Measurements from ENCODE around the gene USH1C. TPM values are rescaled to one million over a fixed set of nuclear protein-coding genes. Genes with fewer than 3 reads are reported as not detected.

USH1C gene
- total RNA-seq, 2 experiments from 2014 or later: not detected

DNA sequence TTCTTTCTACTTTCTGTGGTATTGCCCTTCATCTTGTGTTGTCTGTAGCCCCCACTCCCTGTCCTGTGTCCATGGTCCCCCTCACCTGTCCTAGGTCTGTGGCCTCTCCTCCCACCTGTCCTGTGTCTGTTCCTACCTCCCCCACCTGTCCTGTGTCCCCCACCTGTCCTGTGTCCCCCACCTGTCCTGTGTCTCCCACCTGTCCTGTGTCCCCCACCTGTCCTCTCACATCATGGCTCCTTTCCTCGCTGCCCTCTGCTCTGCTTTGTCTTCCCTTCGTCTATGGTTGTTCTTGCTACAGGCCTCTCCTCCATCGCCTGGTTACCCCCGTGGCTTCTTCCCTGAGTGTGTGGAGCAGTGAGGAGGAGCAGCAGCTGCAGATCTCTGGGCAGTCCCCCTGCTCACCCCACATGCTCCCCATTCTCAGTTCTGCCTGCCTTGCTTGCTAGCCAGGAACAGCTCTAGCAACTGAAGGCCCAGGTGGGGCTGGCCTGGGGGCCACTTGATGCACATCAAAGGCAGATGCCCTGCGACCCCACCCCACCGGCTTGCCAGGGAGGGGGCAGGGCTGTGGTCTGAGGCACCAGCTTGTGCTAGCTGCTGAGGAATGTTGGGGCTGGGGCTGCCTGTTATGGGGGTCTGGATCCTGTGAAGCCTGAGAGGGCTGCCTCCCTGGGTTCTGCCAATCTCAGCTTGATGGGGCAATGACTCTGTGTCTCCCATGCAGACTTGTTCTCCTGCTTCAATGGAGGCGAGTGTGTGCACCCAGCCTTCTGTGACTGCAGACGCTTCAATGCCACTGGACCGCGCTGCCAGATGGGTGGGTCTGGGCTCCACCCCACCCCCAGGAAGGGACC lies 8.4 kb upstream of the USH1C start:
- CTCF ChIA-PET: no interaction called here
- H3K27me3 Mint-ChIP-seq (ENCODE audit: low read depth): peaks cover 12% of the 10 kb centered on the region
- H3K9me3 Mint-ChIP-seq (ENCODE audit: insufficient read depth): no peaks in the 10 kb centered on the region
- H3K4me3 Mint-ChIP-seq: no peak overlapping the region
- H3K36me3 Mint-ChIP-seq (ENCODE audit: low read depth): no peaks in the 10 kb centered on the region
- peaks cover 24% of the 10 kb centered on the region for H3K4me1 Mint-ChIP-seq (ENCODE audit: low read depth)
- H3K27ac Mint-ChIP-seq: peak overlapping the region; percentile 33
- no peak for ATAC-seq
- POLR2A ChIA-PET: no interaction called here
- DNase-seq: no peak

DNA sequence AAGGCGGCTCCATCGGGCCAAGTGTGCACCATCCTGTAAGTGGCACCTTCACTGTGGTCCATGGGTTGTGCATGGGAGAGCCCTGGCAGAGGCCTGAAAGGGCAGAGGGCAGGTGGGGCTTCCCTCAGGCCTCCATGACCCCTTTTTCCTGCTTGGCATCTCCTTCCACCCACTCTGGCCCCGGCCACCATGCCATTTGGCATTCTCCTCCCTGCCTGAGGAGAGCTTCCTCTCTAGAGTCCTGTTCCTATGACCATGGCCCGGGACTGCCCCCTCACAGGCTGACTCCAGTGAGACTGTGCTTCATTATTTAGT lies 7.8 kb upstream of the USH1C start:
- no peaks in the 10 kb centered on the region for H3K36me3 Mint-ChIP-seq (ENCODE audit: low read depth)
- ChIA-PET CTCF (no interaction called here), POLR2A (no interaction called here)
- no peak for DNase-seq
- H3K9me3 Mint-ChIP-seq (ENCODE audit: insufficient read depth): no peaks in the 10 kb centered on the region
- H3K27me3 Mint-ChIP-seq (ENCODE audit: low read depth): peaks cover 17% of the 10 kb centered on the region
- ATAC-seq: no peak
- H3K4me3 Mint-ChIP-seq: no peak overlapping the region
- peaks cover 24% of the 10 kb centered on the region for H3K4me1 Mint-ChIP-seq (ENCODE audit: low read depth)
- peak overlapping the region; percentile 33 for H3K27ac Mint-ChIP-seq

DNA sequence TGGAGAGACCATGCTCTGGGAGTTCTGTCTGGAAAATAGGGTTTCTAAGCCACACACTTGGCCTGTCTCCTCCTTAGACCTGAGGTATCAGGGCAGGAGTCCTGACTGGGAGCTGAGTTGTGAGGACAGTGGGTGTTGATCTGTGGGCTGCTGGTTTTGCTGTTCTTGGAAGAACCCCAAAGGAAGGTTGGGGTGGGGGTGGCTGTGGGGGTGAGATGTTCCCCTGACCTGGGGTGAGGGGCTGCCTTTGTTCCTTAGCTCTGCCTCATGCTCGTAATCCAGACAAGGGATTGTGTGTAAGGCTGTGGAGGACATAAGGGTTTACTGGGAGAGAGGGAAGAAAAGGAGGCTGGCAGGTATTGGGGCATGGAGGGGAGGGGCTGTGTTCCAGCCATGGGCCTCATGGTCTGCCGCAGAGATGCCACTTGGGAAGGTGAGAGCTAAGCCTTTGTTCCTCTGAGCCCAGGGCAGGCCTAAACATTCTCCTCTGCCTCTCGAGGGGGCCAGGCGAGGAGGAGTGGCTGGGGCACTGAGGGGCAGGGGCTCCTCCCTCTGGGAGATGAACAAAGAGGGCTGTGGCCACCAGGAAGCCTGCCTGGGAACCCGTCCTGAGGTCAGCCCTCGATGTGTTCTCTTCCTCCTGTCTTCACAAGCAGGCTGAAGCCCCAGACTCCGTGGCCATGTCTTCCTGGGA lies 7.3 kb upstream of the USH1C start:
- Mint-ChIP-seq H3K27ac (peak overlapping the region; percentile 14), H3K27me3 (ENCODE audit: low read depth) (peaks cover 22% of the 10 kb centered on the region), H3K9me3 (ENCODE audit: insufficient read depth) (no peaks in the 10 kb centered on the region), H3K4me3 (no peak overlapping the region), H3K4me1 (ENCODE audit: low read depth) (peaks cover 24% of the 10 kb centered on the region), H3K36me3 (ENCODE audit: low read depth) (no peaks in the 10 kb centered on the region)
- ATAC-seq (no peak), DNase-seq (no peak)
- ChIA-PET POLR2A (no interaction called here), CTCF (no interaction called here)

DNA sequence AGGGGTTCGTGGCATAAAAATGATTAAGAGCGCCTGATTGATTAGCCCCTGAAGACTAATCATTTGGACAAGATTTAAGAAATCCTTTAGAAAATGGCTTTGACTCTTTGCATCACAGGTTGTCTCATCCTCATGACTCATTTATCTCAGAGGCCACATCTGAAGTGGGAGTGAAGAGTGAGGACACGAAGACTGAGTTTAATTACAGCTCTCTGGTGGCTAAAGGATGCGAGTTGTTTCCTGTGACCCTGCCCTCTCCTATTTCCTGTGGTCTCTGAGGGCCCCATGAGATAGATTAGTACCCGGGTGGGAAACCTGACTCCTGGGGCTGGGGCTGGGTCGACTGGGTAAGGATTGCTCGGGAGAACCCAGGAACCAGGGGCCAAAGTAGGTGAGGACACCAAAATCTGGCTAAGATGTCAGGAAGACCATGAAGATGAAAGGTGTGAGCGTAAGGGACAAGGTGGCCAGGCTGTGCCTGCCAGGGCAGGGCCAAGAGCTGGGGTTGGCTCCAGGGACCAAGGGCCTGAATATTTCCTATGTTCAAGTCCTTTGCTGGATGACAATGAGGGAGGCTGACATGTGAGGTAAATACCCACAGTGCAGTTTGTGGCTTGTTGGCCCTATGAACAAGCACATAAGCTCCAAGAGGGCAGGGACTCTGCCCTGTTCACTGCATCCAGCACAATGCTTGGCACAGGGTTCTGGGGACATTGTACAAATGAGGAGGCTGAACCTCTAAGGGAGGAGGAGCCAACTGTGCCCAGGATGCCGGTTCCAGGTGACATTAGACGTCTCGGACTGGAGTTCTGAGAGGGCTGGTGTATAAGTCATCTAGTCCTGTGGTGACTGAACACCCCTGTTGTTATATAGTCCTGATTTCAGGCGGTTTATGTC lies 6.5 kb upstream of the USH1C start:
- H3K27ac Mint-ChIP-seq: peak overlapping the region; percentile 71
- H3K36me3 Mint-ChIP-seq (ENCODE audit: low read depth): no peaks in the 10 kb centered on the region
- ChIA-PET CTCF (no interaction called here), POLR2A (no interaction called here)
- no peaks in the 10 kb centered on the region for H3K9me3 Mint-ChIP-seq (ENCODE audit: insufficient read depth)
- DNase-seq (peak; percentile 30), ATAC-seq (peak; percentile 47)
- H3K4me1 Mint-ChIP-seq (ENCODE audit: low read depth): peaks cover 24% of the 10 kb centered on the region
- no peak overlapping the region for H3K4me3 Mint-ChIP-seq
- peaks cover 28% of the 10 kb centered on the region for H3K27me3 Mint-ChIP-seq (ENCODE audit: low read depth)

DNA sequence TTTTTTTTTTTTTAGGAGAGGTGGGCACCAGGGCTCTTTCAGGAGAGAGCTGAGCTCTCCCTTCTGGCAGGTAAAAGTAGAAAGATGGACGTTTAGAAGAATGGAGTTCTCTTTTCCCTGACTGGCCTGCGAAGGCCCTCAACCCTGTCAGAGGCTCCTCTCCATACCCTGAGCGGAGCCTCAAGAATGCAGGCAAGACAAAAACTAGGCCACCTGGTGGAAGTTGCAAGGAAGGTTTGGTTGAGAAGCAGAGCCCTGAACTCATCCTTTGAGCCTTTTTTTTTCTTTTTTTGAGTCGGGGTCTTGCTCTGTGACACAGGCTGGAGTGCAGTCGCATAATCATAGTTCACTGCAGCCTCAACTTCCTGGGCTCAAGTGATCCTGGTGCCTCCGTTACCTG lies 4.2 kb upstream of the USH1C start:
- Mint-ChIP-seq H3K4me3 (no peak overlapping the region), H3K9me3 (ENCODE audit: insufficient read depth) (no peaks in the 10 kb centered on the region), H3K4me1 (ENCODE audit: low read depth) (peaks cover 24% of the 10 kb centered on the region), H3K27ac (no peak overlapping the region), H3K27me3 (ENCODE audit: low read depth) (peaks cover 31% of the 10 kb centered on the region), H3K36me3 (ENCODE audit: low read depth) (no peaks in the 10 kb centered on the region)
- CTCF ChIA-PET: interaction anchor here (1.1 to 1.6 kb wide), 2 partner anchors 13 to 18 kb away, joined by 3 read pairs; no protein-coding TSS in a partner anchor
- POLR2A ChIA-PET: no interaction called here
- ATAC-seq: no peak
- DNase-seq: no peak

DNA sequence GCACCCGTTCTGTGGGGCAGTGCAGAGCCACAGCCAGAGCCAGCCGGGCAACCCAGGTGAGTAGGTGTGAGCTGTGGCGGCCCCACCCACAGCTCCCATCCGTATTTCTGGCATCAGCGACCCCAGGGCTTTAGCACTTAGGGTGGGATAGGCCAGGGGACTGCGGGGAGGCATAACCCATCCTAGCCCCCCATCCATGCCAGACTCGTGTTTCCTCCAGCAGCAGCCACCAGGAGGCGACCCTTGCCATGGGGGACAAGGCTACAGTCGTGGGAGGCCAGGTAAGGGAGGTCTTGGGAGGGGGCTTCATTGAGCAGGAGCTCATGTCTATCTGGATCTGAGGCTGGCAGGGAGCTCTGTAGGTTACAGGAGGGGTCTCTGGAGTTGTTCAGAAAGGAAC lies 3.7 kb upstream of the USH1C start:
- Mint-ChIP-seq H3K27me3 (ENCODE audit: low read depth) (peaks cover 31% of the 10 kb centered on the region), H3K4me3 (no peak overlapping the region), H3K27ac (no peak overlapping the region), H3K4me1 (ENCODE audit: low read depth) (peaks cover 24% of the 10 kb centered on the region), H3K9me3 (ENCODE audit: insufficient read depth) (no peaks in the 10 kb centered on the region), H3K36me3 (ENCODE audit: low read depth) (no peaks in the 10 kb centered on the region)
- POLR2A ChIA-PET: no interaction called here
- CTCF ChIA-PET: interaction anchor here (1.6 kb wide), 1 partner anchor 19 kb away, joined by 3 read pairs; no protein-coding TSS in a partner anchor
- ATAC-seq (no peak), DNase-seq (no peak)

DNA sequence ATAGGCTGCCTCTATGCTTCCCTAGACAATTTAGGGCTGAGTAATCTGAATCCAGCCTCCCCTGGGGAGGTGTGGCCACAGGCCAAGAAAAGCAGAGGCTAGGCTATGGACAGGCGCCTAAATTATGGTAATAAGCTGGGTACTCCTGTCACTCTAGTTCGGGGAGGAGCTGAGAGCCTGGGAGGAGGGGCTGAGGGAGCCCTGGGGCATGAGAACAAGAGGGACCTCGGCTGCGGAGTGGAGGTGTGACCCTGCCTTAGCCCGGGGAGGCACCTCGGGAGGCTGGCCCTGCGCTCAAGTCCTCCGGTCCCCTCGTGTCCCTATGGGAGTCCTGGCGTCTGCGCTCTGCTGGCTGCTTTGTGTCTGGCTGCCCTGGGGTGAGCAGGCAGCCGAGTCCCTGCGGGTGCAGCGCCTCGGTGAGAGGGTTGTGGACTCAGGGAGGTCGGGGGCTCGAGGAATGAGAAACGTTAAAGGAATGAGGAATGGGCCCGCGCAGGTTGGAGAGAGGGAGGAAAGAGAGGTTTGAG lies 2.9 kb upstream of the USH1C start, which contains the start of gene OTOG:
Gene OTOG, plus strand, starts transcription at position 209 of the 527 bp plus-strand sequence. Its CDS starts 114 bp downstream, at position 323.
- ATAC-seq: peak; percentile 31
- H3K27ac Mint-ChIP-seq: no peak within 1 kb of the TSS
- no peak within 1 kb of the TSS for H3K4me3 Mint-ChIP-seq
- peaks cover 31% of the 10 kb centered on the region for H3K27me3 Mint-ChIP-seq (ENCODE audit: low read depth)
- ChIA-PET POLR2A (interaction anchor here (0.6 kb wide), 1 partner anchor 250 kb away, joined by 5 read pairs; no protein-coding TSS in a partner anchor), CTCF (no interaction called here)
- no peaks in the 10 kb centered on the region for H3K36me3 Mint-ChIP-seq (ENCODE audit: low read depth)
- DNase-seq: no peak
- no peaks in the 10 kb centered on the region for H3K9me3 Mint-ChIP-seq (ENCODE audit: insufficient read depth)
- peaks cover 24% of the 10 kb centered on the region for H3K4me1 Mint-ChIP-seq (ENCODE audit: low read depth)

DNA sequence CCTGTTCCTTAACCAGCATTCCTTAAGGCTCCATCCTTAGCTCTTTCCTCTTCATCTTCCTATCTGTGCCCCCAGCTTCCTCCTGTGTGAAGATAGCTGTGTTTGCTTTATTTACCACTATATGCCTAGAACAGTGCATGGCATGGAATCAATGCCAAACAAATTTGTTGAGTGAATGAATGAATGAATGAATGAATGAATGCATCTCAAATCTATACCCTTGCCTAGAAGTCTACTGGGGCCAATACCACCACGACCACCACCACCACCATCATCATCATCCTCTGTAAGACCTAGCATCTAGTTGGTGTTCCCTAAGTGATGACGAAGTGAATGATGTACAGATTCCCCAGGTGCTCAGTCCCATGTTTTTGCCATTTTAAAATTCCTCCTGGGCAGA lies 2.0 kb upstream of the USH1C start:
- no peak for ATAC-seq
- Mint-ChIP-seq H3K36me3 (ENCODE audit: low read depth) (no peaks in the 10 kb centered on the region), H3K9me3 (ENCODE audit: insufficient read depth) (no peaks in the 10 kb centered on the region), H3K4me3 (no peak overlapping the region), H3K27ac (no peak overlapping the region), H3K4me1 (ENCODE audit: low read depth) (peaks cover 18% of the 10 kb centered on the region), H3K27me3 (ENCODE audit: low read depth) (peaks cover 31% of the 10 kb centered on the region)
- ChIA-PET CTCF (no interaction called here), POLR2A (interaction anchor here (0.6 kb wide), 1 partner anchor 251 kb away, joined by 5 read pairs; no protein-coding TSS in a partner anchor)
- DNase-seq: no peak

DNA sequence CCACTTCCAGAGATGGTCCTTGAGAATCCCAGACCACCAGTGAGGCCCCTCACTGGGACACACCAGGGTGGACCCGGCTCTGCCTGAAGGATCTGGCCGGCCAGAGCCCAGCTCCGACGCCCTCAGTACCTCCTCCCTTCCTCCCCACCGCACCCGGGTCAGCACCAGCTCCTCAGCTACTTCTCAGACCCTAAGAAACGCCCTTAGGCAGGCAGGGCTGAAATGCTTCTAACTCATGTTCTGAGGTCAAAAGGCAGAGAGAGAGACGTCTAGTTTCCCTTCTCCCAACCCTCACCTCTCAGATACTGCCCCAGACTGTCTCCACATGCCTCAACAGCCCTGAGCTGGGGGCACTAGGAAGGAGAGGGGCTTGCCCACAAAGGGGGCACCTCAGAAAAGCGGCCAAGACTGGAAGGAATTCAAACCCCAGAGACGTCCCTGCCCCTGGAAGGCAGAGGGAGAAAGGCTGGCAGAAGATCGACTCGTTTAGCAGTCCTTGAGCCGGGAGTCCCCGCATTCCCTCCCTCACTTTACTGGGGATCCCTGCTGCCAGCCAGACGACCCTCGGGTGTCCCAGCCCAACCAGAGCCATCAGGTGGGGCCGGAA lies 539 bp downstream of the USH1C start:
- DNase-seq (no peak), ATAC-seq (no peak)
- ChIA-PET POLR2A (interaction anchor here (0.7 to 1.3 kb wide), 2 partner anchors 16 to 24 kb away, joined by 3 to 4 read pairs; no protein-coding TSS in a partner anchor), CTCF (interaction anchor here (1.0 to 1.8 kb wide), 5 partner anchors 14 to 160 kb away, joined by 3 to 6 read pairs (median 3); no protein-coding TSS in a partner anchor)
- Mint-ChIP-seq H3K36me3 (ENCODE audit: low read depth) (no peaks in the 10 kb centered on the region), H3K4me3 (no peak overlapping the region), H3K27ac (no peak overlapping the region), H3K9me3 (ENCODE audit: insufficient read depth) (no peaks in the 10 kb centered on the region), H3K4me1 (ENCODE audit: low read depth) (no peaks in the 10 kb centered on the region), H3K27me3 (ENCODE audit: low read depth) (peaks cover 31% of the 10 kb centered on the region)

DNA sequence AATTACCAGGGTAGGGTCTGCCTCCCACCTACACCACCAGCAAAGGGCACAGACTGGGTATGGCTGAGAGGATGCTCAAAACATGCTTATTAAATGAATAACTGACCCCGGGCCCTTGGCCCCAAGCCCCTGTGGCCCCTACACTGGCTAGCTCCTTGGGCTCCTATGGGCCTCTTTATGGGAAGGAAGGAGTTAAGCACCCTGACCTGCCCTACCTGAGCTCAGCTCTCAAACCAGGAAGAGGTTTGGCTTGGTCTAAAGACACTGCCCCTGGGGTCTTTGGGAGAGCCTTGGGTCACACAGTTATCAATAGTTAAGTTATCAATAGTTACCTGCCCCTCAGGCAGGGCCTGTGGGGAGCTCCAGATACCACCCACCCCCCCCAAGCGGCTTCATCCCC lies 1.2 kb downstream of the USH1C start:
- POLR2A ChIA-PET: interaction anchor here (1.3 kb wide), 1 partner anchor 16 kb away, joined by 4 read pairs; no protein-coding TSS in a partner anchor
- no peak for ATAC-seq
- CTCF ChIA-PET: interaction anchor here (1.0 to 1.8 kb wide), 5 partner anchors 15 to 158 kb away, joined by 3 to 6 read pairs (median 3); no protein-coding TSS in a partner anchor
- Mint-ChIP-seq H3K4me3 (no peak overlapping the region), H3K9me3 (ENCODE audit: insufficient read depth) (no peaks in the 10 kb centered on the region), H3K36me3 (ENCODE audit: low read depth) (no peaks in the 10 kb centered on the region), H3K27ac (no peak overlapping the region), H3K4me1 (ENCODE audit: low read depth) (no peaks in the 10 kb centered on the region), H3K27me3 (ENCODE audit: low read depth) (peaks cover 31% of the 10 kb centered on the region)
- DNase-seq: no peak

DNA sequence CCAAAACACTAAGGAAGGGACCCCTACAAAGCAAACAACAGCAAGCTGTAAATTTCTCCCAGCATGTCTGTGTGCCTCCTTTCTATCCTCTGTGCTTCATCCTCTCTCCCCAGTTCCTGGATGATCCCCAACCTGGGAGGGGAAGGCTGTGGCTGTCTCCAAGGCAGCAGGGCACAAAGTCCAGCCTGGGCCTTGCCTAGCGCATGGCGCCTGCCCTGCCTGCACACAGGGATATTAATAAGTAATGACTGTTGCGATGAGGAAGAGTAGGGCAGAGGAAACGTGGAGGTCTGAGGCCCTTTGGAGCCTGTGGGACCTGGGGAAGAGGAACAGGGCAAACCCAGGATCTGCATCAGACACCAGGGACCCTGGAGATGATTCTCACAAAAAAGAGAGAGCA lies 2.0 kb downstream of the USH1C start:
- H3K4me1 Mint-ChIP-seq (ENCODE audit: low read depth): no peaks in the 10 kb centered on the region
- H3K4me3 Mint-ChIP-seq: no peak overlapping the region
- H3K9me3 Mint-ChIP-seq (ENCODE audit: insufficient read depth): no peaks in the 10 kb centered on the region
- POLR2A ChIA-PET: interaction anchor here (1.3 kb wide), 1 partner anchor 17 kb away, joined by 4 read pairs; no protein-coding TSS in a partner anchor
- no peak overlapping the region for H3K27ac Mint-ChIP-seq
- H3K27me3 Mint-ChIP-seq (ENCODE audit: low read depth): peaks cover 29% of the 10 kb centered on the region
- ATAC-seq (no peak), DNase-seq (no peak)
- H3K36me3 Mint-ChIP-seq (ENCODE audit: low read depth): no peaks in the 10 kb centered on the region
- CTCF ChIA-PET: interaction anchor here (1.3 to 1.5 kb wide), 2 partner anchors 38 to 158 kb away, joined by 3 read pairs; no protein-coding TSS in a partner anchor

Data from activated CD8-positive, alpha-beta T cell treated with anti-CD3 and anti-CD28 coated beads, Interleukin-2, amount 10 ng/mL, durations not matched to agents 7 days and 5 days (primary cell).